Measurements from ENCODE around the gene UBE2G2.

The UBE2G2 gene

GRCh38 chr21:44764319-44765230, 37.0 kb downstream of the UBE2G2 start:
- no peak for DNase-seq (ENCODE audit: low read depth in 2 of 2)

GRCh38 chr21:44763451-44764318, 37.9 kb downstream of the UBE2G2 start:
- no peak for DNase-seq (ENCODE audit: low read depth in 2 of 2)

- DNase-seq (ENCODE audit: low read depth in 2 of 2): no peak
Observed at GRCh38 chr21:44763050-44763378, 38.6 kb downstream of the UBE2G2 start.

- no peak for DNase-seq (ENCODE audit: low read depth in 2 of 2)
Observed at GRCh38 chr21:44762221-44763049, 39.2 kb downstream of the UBE2G2 start.

- no peak for DNase-seq (ENCODE audit: low read depth in 2 of 2)
Observed at GRCh38 chr21:44761747-44762208, 39.8 kb downstream of the UBE2G2 start.

- DNase-seq (ENCODE audit: low read depth in 2 of 2): no peak
Observed at GRCh38 chr21:44761011-44761729, 40.5 kb downstream of the UBE2G2 start.

- DNase-seq (ENCODE audit: low read depth in 2 of 2): no peak
Observed at GRCh38 chr21:44760376-44760775, 41.2 kb downstream of the UBE2G2 start.

GRCh38 chr21:44759628-44760285, 41.9 kb downstream of the UBE2G2 start:
- DNase-seq (ENCODE audit: low read depth in 2 of 2): no peak

- DNase-seq (ENCODE audit: low read depth in 2 of 2): no peak
Observed at GRCh38 chr21:44758781-44759627, 42.6 kb downstream of the UBE2G2 start.

GRCh38 chr21:44758141-44758561, 43.5 kb downstream of the UBE2G2 start:
- DNase-seq (ENCODE audit: low read depth in 2 of 2): no peak

- no peak for DNase-seq (ENCODE audit: low read depth in 2 of 2)
Observed at GRCh38 chr21:44757731-44758130, 43.9 kb downstream of the UBE2G2 start.

- DNase-seq (ENCODE audit: low read depth in 2 of 2): no peak
Observed at GRCh38 chr21:44756423-44757185, 45.0 kb downstream of the UBE2G2 start.

- no peak for DNase-seq (ENCODE audit: low read depth in 2 of 2)
Observed at GRCh38 chr21:44755227-44755626, 46.4 kb downstream of the UBE2G2 start.

- no peak for DNase-seq (ENCODE audit: low read depth in 2 of 2)
Observed at GRCh38 chr21:44753357-44753756, 48.3 kb downstream of the UBE2G2 start.

- no peak for DNase-seq (ENCODE audit: low read depth in 2 of 2)
Observed at GRCh38 chr21:44752671-44753235, 48.9 kb downstream of the UBE2G2 start.

- no peak for DNase-seq (ENCODE audit: low read depth in 2 of 2)
Observed at GRCh38 chr21:44751799-44752636, 49.6 kb downstream of the UBE2G2 start.

- DNase-seq (ENCODE audit: low read depth in 2 of 2): no peak
Observed at GRCh38 chr21:44751186-44751798, 50.3 kb downstream of the UBE2G2 start.
